Trophoblast cell (in vitro differentiated cells and primary cell): ENCODE results near the gene LHFPL2.

Experiments used
- DNase-seq, 2 donors: peaks; one replicate each; pipeline ENCODE4 v3.0.0-alpha.2; 2016
- H2AFZ ChIP-seq: 2 replicates; pipeline ENCODE4 v1.6.1; 2013; ENCODE audit warnings: low read length, moderate library complexity, mild to moderate bottlenecking; ENCODE audit not compliant: insufficient read depth, poor library complexity
- H2AK5ac ChIP-seq: 2 replicates; pipeline ENCODE4 v1.6.1; 2013; ENCODE audit warnings: mild to moderate bottlenecking, low read length
- H2BK120ac ChIP-seq: 2 replicates; pipeline ENCODE4 v1.6.1; 2013; ENCODE audit warnings: low read length, mild to moderate bottlenecking, moderate library complexity; ENCODE audit not compliant: insufficient read depth, poor library complexity
- H2BK12ac ChIP-seq: 2 replicates; pipeline ENCODE4 v1.6.1; 2013; ENCODE audit warnings: mild to moderate bottlenecking, low read length, moderate library complexity
- H2BK5ac ChIP-seq: 2 replicates; pipeline ENCODE4 v1.6.1; 2013; ENCODE audit warnings: low read length, low read depth, moderate library complexity, mild to moderate bottlenecking; ENCODE audit not compliant: poor library complexity
- H3K14ac ChIP-seq: 2 replicates; pipeline ENCODE4 v1.6.1; 2013; ENCODE audit warnings: mild to moderate bottlenecking, low read length
- H3K18ac ChIP-seq: 2 replicates; pipeline ENCODE4 v1.6.1; 2013; ENCODE audit warnings: mild to moderate bottlenecking, low read length
- H3K23ac ChIP-seq: 2 replicates; pipeline ENCODE4 v1.6.1; 2013; ENCODE audit warnings: low read length
- H3K27ac ChIP-seq: 2 replicates; pipeline ENCODE4 v1.5.1; 2013; ENCODE audit warnings: low read depth, mild to moderate bottlenecking, inconsistent platforms, low read length, moderate library complexity
- H3K27me3 ChIP-seq: 2 replicates; pipeline ENCODE4 v1.6.1; 2013; ENCODE audit warnings: inconsistent platforms, mild to moderate bottlenecking, low read length, moderate library complexity; ENCODE audit not compliant: insufficient read depth
- H3K36me3 ChIP-seq, 2 experiments: 1 replicate in 1 of 2; 2 replicates in 1 of 2; pipeline ENCODE4 v1.6.1; 2013; ENCODE audit warnings: low read length in 2 of 2, mild to moderate bottlenecking in 2 of 2, moderate library complexity in 1 of 2; ENCODE audit not compliant: insufficient read depth in 2 of 2, control insufficient read depth in 1 of 2
- H3K4ac ChIP-seq: 2 replicates; pipeline ENCODE4 v1.6.1; 2013; ENCODE audit warnings: low read depth, mild to moderate bottlenecking, low read length, moderate library complexity
- H3K4me1 ChIP-seq, 2 experiments: 1 replicate in 1 of 2; 2 replicates in 1 of 2; pipeline ENCODE4 v1.6.1; 2013; ENCODE audit warnings: low read length in 2 of 2, mild to moderate bottlenecking in 2 of 2, moderate library complexity in 1 of 2; ENCODE audit not compliant: insufficient read depth in 2 of 2, control insufficient read depth in 1 of 2
- H3K4me2 ChIP-seq: 2 replicates; pipeline ENCODE4 v1.6.1; 2013; ENCODE audit warnings: inconsistent platforms, mild to moderate bottlenecking, low read length, moderate library complexity
- H3K4me3 ChIP-seq: 2 replicates; pipeline ENCODE4 v1.5.1; 2013; ENCODE audit warnings: mild to moderate bottlenecking, low read depth, low read length, inconsistent platforms
- H3K79me1 ChIP-seq: one replicate; pipeline ENCODE4 v1.6.1; 2013; ENCODE audit warnings: low read length
- H3K79me2 ChIP-seq: 2 replicates; pipeline ENCODE4 v1.6.1; 2013; ENCODE audit warnings: low read length, mild to moderate bottlenecking; ENCODE audit not compliant: control insufficient read depth, insufficient read depth, poor library complexity
- H3K9ac ChIP-seq: 2 replicates; pipeline ENCODE4 v1.6.1; 2013; ENCODE audit warnings: mild to moderate bottlenecking, low read length
- H3K9me3 ChIP-seq: 2 replicates; pipeline ENCODE4 v1.6.1; 2013; ENCODE audit warnings: low read depth, mild to moderate bottlenecking, control low read depth, inconsistent platforms, low read length; ENCODE audit not compliant: insufficient read depth
- H4K12ac ChIP-seq: 2 replicates; pipeline ENCODE4 v1.6.1; 2013; ENCODE audit warnings: low read depth, mild to moderate bottlenecking, low read length, moderate library complexity
- H4K8ac ChIP-seq: 2 replicates; pipeline ENCODE4 v1.6.1; 2013; ENCODE audit warnings: low read depth, mild to moderate bottlenecking, low read length, moderate library complexity
- H4K91ac ChIP-seq: one replicate; pipeline ENCODE4 v1.6.1; 2013; ENCODE audit warnings: low read depth, mild to moderate bottlenecking, low read length, moderate library complexity
- WGBS: extraction: QIAGEN DNeasy Blood & Tissue Kit; methylation state at CpG from one replicate; pipeline ENCODE4 v1.1.7; 2013; ENCODE audit warnings: missing lambda C conversion rate; ENCODE audit not compliant: insufficient read length, insufficient coverage; ENCODE audit errors: extremely low coverage; 5-methylcytosine and 5-hydroxymethylcytosine counted together

The LHFPL2 gene

DNA sequence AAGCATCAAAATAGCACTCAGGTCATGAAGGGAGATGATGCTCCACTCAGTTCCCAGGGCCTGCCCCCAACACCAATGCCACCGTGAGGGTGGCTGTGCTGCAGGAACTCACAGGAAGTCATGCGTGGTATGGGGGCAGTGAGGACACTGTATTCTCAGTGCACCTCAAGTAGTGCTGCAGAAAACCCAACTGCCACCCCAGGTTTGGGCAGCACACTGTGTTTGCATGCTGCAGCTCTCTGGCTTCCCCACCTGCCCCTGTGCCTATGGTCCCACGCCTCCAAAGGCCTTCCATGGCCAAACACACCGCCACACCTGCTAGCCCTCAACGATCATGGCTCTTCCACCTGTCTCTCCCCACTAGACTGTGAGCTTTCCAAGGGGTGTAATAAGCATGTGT lies 14.3 kb downstream of the LHFPL2 start:
- Histone ChIP-seq H2BK12ac (peak overlapping the region; percentile 1), H3K14ac (peak overlapping the region; percentile 25), H3K4ac (peak overlapping the region; percentile 75), H4K12ac (no peak overlapping the region), H2BK5ac (no peak overlapping the region), H2AFZ (no peak overlapping the region), H2BK120ac (no peak overlapping the region), H3K9me3 (no peaks in the 10 kb centered on the region), H4K8ac (no peak overlapping the region), H3K27me3 (no peaks in the 10 kb centered on the region), H3K4me1 (peaks cover 47 to 49% of the 10 kb centered on the region in 2 experiments), H3K79me2 (peaks cover 25% of the 10 kb centered on the region), H3K79me1 (peaks cover 26% of the 10 kb centered on the region), H3K36me3 (peaks cover 11 to 20% of the 10 kb centered on the region in 2 experiments), H3K27ac (no peak overlapping the region), H3K23ac (no peak overlapping the region), H3K4me3 (no peak overlapping the region), H3K18ac (peak overlapping the region; percentile 75), H3K4me2 (no peak overlapping the region), H4K91ac (no peak overlapping the region), H2AK5ac (no peak overlapping the region), H3K9ac (no peak overlapping the region)
- WGBS = no CpG with 5 or more reads among the region's 5 CpGs
- DNase-seq = no peak

DNA sequence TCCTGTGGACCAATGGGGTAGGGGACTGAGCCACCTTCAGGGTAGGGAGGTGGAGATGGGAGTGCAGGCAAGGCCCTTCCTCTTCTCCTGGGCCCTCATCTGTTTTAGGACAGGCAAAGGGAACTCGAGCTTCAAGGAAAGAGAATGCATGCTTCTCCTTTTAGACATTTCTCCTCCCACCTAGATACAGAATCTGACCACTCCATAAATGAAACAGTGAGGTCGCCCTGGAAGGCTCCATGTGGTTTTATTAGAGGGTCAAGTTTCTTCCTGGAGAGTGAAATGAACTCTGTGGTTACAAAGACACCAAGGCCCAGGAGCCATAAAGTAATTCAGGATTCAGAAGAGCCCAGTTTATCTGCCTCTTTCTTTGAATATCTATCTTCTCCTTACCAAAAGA lies 14.9 kb downstream of the LHFPL2 start:
- Histone ChIP-seq H3K27ac (no peak overlapping the region), H3K79me1 (peaks cover 25% of the 10 kb centered on the region), H4K8ac (no peak overlapping the region), H3K27me3 (no peaks in the 10 kb centered on the region), H2AK5ac (no peak overlapping the region), H3K14ac (no peak overlapping the region), H2AFZ (no peak overlapping the region), H3K79me2 (peaks cover 25% of the 10 kb centered on the region), H3K4me3 (no peak overlapping the region), H3K4ac (peak overlapping the region; percentile 30), H3K23ac (no peak overlapping the region), H3K9ac (no peak overlapping the region), H2BK12ac (no peak overlapping the region), H3K36me3 (peaks cover 11 to 20% of the 10 kb centered on the region in 2 experiments), H3K18ac (peak overlapping the region; percentile 8), H2BK5ac (no peak overlapping the region), H3K4me2 (no peak overlapping the region), H2BK120ac (no peak overlapping the region), H4K91ac (no peak overlapping the region), H4K12ac (no peak overlapping the region), H3K9me3 (no peaks in the 10 kb centered on the region), H3K4me1 (peaks cover 43 to 47% of the 10 kb centered on the region in 2 experiments)
- DNase-seq = no peak
- WGBS = no CpG with 5 or more reads among the region's 2 CpGs

DNA sequence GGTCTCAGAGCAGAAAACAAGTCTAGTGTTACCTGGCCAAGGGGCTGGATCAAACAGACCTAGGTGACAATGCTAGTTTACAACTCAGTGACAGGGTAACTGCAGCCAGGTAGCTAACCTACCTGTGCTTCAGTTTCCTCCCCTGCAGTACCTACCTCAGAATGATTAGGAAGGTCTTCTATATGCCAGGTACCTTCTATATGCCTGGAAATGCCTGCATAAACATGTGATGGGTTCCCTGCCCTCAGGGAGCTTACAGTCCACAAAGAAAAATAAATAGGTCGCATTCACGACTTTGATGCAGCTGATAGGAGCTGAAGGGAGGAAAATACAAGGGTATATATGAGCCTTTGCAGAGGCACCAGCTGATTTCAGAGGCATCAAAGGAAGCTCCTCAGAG lies 16.1 kb downstream of the LHFPL2 start:
- no peak overlapping the region for H2AK5ac ChIP-seq
- H3K4me3 ChIP-seq = no peak overlapping the region
- no CpG with 5 or more reads among the region's 2 CpGs for WGBS
- no peak overlapping the region for H2BK120ac ChIP-seq
- no peak overlapping the region for H2BK5ac ChIP-seq
- H3K4ac ChIP-seq = no peak overlapping the region
- H3K4me1 ChIP-seq = peaks cover 50 to 52% of the 10 kb centered on the region in 2 experiments
- H3K18ac ChIP-seq = peak overlapping the region; percentile 25
- no peaks in the 10 kb centered on the region for H3K27me3 ChIP-seq
- H3K36me3 ChIP-seq = peaks cover 13 to 20% of the 10 kb centered on the region in 2 experiments
- H3K14ac ChIP-seq = no peak overlapping the region
- no peak overlapping the region for H4K91ac ChIP-seq
- H3K4me2 ChIP-seq = no peak overlapping the region
- DNase-seq = no peak
- no peak overlapping the region for H3K23ac ChIP-seq
- H3K79me2 ChIP-seq = peaks cover 27% of the 10 kb centered on the region
- H3K79me1 ChIP-seq = peaks cover 30% of the 10 kb centered on the region
- peak overlapping the region; percentile 60 for H2BK12ac ChIP-seq
- no peak overlapping the region for H2AFZ ChIP-seq
- H3K27ac ChIP-seq = peak overlapping the region; percentile 49
- H3K9me3 ChIP-seq = no peaks in the 10 kb centered on the region
- H3K9ac ChIP-seq = no peak overlapping the region
- no peak overlapping the region for H4K8ac ChIP-seq
- H4K12ac ChIP-seq = no peak overlapping the region

DNA sequence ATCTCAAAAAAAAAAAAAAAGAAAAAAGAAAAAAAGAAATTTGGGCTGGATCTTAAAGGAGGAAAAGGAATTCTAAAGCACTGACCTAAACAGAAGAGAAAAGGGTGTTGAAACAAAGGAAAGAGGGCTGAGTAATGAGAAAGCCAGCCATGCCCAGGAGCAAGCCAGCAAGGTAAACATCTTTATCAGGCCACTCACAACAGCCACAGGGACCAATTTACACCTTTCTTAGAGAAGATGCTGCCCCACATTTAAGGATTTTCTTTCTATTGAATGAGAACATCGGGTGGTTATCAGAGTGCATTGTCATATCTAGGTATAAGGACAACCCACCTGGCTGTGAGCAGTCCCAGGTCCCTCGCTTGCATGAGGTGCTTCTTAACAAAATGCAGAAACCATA lies 16.6 kb downstream of the LHFPL2 start:
- Histone ChIP-seq H3K27ac (peak overlapping the region; percentile 49), H3K18ac (no peak overlapping the region), H4K12ac (no peak overlapping the region), H3K9ac (no peak overlapping the region), H3K4me3 (no peak overlapping the region), H3K4me1 (peaks cover 51 to 52% of the 10 kb centered on the region in 2 experiments), H3K14ac (no peak overlapping the region), H4K91ac (no peak overlapping the region), H3K4ac (no peak overlapping the region), H2BK120ac (no peak overlapping the region), H2AK5ac (no peak overlapping the region), H3K23ac (no peak overlapping the region), H3K4me2 (no peak overlapping the region), H3K27me3 (no peaks in the 10 kb centered on the region), H4K8ac (no peak overlapping the region), H3K36me3 (peaks cover 13 to 20% of the 10 kb centered on the region in 2 experiments), H3K9me3 (no peaks in the 10 kb centered on the region), H2BK5ac (no peak overlapping the region), H2BK12ac (no peak overlapping the region), H3K79me2 (peaks cover 24% of the 10 kb centered on the region), H2AFZ (no peak overlapping the region), H3K79me1 (peaks cover 27% of the 10 kb centered on the region)
- peak in 1 of 2 donors; percentile 36 for DNase-seq
- no CpG with 5 or more reads among the region's 2 CpGs for WGBS
